HG02798 (cell line): Measurements from ENCODE around the gene LPAR4.
A peak's percentile ranks its signal among the peaks of the same experiment; 100 is the strongest.
"Not testable (repeated sequence)": the region's sequence is repeated elsewhere in the genome, so short reads cannot be mapped to it uniquely, and the experiment has no call there.

Source experiments
- ATAC-seq: cut with Tn5 transposase; IDR thresholded peaks from one replicate; pipeline ENCODE4 v1.9.1; 2021; ENCODE audit warnings: mild to moderate bottlenecking; ENCODE audit not compliant: unreplicated experiment, poor library complexity

LPAR4 gene

GRCh38 chrX:78747489-78747888, at the start of gene LPAR4:
TSS of gene LPAR4 (plus strand) at chrX:78747720. CDS start at chrX:78754870, 7,150 bp downstream.
- no peak for ATAC-seq

GRCh38 chrX:78706071-78706470, 41.4 kb upstream of the LPAR4 start:
- no peak for ATAC-seq

- ATAC-seq, result no peak
Measured at GRCh38 chrX:78708262-78708661, 39.3 kb upstream of the LPAR4 start.

- ATAC-seq, result no peak
Measured at GRCh38 chrX:78708816-78709215, 38.7 kb upstream of the LPAR4 start.

GRCh38 chrX:78710171-78710570, 37.3 kb upstream of the LPAR4 start:
- no peak for ATAC-seq

GRCh38 chrX:78712336-78712735, 35.2 kb upstream of the LPAR4 start:
- ATAC-seq, result no peak

GRCh38 chrX:78725287-78725686, 22.2 kb upstream of the LPAR4 start:
- no peak for ATAC-seq

- no peak for ATAC-seq
Measured at GRCh38 chrX:78746496-78746895, 1.0 kb upstream of the LPAR4 start.

- no peak for ATAC-seq
Measured at GRCh38 chrX:78747971-78748370, 451 bp downstream of the LPAR4 start.

GRCh38 chrX:78748846-78749245, 1.3 kb downstream of the LPAR4 start:
- no peak for ATAC-seq

GRCh38 chrX:78753571-78753970, 6.1 kb downstream of the LPAR4 start:
- no peak for ATAC-seq

GRCh38 chrX:78754917-78755316, 7.4 kb downstream of the LPAR4 start:
- ATAC-seq, result peak; percentile 95

GRCh38 chrX:78759081-78759480, 11.6 kb downstream of the LPAR4 start:
- ATAC-seq, result no peak

GRCh38 chrX:78769101-78769755, 21.7 kb downstream of the LPAR4 start:
- ATAC-seq, result no peak

- ATAC-seq, result no peak
Measured at GRCh38 chrX:78769946-78770345, 22.4 kb downstream of the LPAR4 start.

GRCh38 chrX:78796916-78797315, 49.4 kb downstream of the LPAR4 start:
- ATAC-seq, result no peak

GRCh38 chrX:78800114-78800513, 52.6 kb downstream of the LPAR4 start:
- no peak for ATAC-seq

- no peak for ATAC-seq
Measured at GRCh38 chrX:78800694-78801093, 53.2 kb downstream of the LPAR4 start.

GRCh38 chrX:78801522-78801921, 54.0 kb downstream of the LPAR4 start:
- no peak for ATAC-seq

GRCh38 chrX:78802526-78802925, 55.0 kb downstream of the LPAR4 start:
- not testable (repeated sequence) for ATAC-seq
